ENCODE results near the gene MED29. TPM values are rescaled to one million over a fixed set of nuclear protein-coding genes. Genes with fewer than 3 reads are reported as not detected.

Gene MED29
- total RNA-seq, 8 experiments from 2014 or later, result 19.9 to 45.6 (median 26.2) TPM

DNA sequence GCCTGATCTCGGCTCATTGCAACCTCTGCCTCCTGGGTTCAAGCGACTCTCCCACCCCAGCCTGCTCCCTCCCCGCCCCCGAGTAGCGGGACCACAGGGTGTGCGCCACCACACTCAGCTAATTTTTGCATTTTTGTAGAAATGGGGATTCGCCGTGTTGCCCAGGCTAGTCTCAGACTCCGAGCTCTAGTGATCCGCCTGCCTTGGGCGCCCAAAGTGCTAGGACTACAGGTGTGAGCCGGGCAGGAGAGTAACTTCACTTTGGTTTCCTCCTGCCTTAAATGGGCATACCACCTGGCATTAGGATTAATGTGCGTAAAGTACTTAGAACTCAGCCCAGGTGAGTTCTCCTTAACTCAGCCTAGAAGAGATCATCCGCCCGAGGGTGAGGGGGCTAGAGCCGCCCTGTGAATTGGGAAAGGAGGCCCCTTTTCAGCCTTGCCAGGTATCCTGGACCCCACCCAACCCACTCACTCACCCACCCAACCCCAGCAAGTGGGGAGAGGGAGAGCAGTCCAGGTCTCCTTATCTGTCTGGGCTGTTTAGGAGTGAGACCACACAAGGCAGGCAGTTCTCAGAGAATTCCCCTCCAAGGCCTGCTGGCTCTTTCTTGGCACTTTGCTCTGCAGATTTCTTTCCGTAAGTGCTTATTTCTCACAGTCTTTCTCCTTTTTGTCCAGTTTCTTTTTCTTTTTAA is 14.2 kb downstream of the MED29 start:
- in situ Hi-C loops (cut with MboI; ENCODE audit: low pct_unique_long_range_greater_than_20kb in 2 of 9, low sequenced_read_pairs in 9 of 9, unreplicated experiment in 9 of 9), result no loop called here
- peaks cover 13 to 16% of the 10 kb centered on the region in 2 donors for H3K4me1 ChIP-seq (replicated peaks in 1 of 2)
- 78 to 100% (median 96%) methylated on average over 1 to 7 of the region's 17 CpGs; no CpG with 5 or more reads in 3 of the 10 experiments for WGBS, 10 experiments
- no peak overlapping the region for H3K27ac ChIP-seq
- H3K4me3 ChIP-seq, result no peak overlapping the region
- ATAC-seq (replicated peaks in 6 of 8), result no peak

DNA sequence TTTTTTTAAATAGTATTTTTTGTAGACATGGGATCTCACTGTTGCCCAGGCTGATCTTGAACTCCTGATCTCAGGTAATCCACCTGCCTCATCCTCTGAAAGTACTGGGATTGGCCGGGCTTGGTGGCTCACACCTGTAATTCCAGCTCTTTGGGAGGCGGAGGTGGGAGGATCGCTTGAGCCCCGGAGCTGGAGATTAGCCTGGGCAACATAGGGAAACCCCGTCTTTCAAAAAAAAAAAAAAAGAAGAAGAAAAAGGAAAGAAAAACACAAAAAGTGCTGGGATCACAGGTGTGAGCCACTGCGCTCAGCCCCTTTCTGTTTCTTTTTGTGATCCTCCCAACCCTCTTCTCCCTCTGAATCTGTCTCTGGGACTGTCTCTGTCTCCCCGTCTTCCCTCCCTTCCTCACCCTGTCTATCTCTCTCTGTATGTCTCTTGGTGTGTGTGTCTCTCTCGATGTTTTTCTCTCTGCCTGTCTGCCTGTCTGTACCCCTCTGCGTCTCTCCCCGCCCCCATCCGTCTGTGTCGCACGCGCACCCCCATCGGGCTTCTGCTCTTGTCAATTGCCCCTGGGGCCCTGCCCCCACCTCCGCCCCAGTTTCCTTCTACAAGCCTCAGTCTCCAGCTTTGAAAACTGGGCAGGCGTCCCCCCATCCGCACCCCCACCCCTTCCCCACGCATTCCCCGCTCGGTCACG is 14.9 kb downstream of the MED29 start:
- WGBS, 10 experiments, result 31 to 90% (median 50%) methylated on average over 2 to 6 of the region's 22 CpGs; no CpG with 5 or more reads in 1 of the 10 experiments
- ATAC-seq (replicated peaks in 6 of 8), result peak in 3 of 8 experiments; percentile 0

DNA sequence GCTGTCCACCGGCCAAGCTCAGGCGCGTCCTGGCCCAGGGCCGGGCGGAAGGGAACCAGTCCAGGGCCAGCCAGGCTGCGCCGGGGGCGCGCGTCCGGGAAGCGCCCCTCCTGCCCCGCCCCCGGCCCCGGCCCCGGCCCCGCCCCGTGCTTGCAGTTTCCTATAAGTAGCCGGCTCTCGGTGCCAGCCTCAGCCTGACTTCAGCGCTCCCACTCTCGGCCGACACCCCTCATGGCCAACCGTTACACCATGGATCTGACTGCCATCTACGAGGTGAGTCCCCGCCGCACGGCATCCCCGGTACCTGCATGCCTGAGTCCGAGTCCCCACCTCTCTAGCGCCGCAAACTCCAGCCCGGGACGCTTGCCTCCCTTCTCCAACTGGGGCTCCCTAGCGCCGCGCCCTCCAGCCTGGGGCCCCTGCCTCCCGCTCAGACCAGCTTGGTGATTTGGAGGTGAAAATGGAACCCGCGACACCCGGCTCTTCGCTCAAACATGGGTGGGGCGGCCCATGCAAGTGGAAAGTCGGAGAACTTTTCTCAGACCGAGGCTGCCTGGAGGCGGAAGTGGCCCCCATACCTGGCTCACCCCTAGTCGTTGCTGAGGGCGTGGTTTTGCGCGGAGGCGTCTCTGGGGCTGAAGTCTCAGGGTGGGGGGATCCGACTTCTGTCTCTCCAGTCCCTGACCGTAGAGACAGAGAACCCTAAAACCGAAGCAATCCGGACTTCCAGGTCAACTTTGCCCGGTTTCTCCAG is 15.7 kb downstream of the MED29 start, which contains the start of gene ZFP36:
ZFP36 (plus strand) TSS at position 192 of the 754 bp plus-strand sequence; CDS start at position 250, 58 bp downstream.
- peak within 1 kb of the TSS in 1 of 2 donors; percentile 29 for H3K27ac ChIP-seq
- H3K4me3 ChIP-seq, result peak within 1 kb of the TSS; percentile 29 to 83 (median 53)
- 0% methylated on average over 2 to 4 of the region's 56 CpGs; no CpG with 5 or more reads in 8 of the 10 experiments for WGBS, 10 experiments
- in situ Hi-C loops (cut with MboI; ENCODE audit: low pct_unique_long_range_greater_than_20kb in 2 of 9, low sequenced_read_pairs in 9 of 9, unreplicated experiment in 9 of 9), result no loop called here
- peaks cover 16 to 25% of the 10 kb centered on the region in 2 donors for H3K4me1 ChIP-seq (replicated peaks in 1 of 2)
- peak; percentile 3 to 39 (median 30) for ATAC-seq (replicated peaks in 6 of 8)

More for the DNA sequence above, 14.9 kb downstream of the MED29 start:
- Histone ChIP-seq H3K4me1 (replicated peaks in 1 of 2) (peaks cover 16 to 20% of the 10 kb centered on the region in 2 donors), H3K27ac (no peak overlapping the region), H3K4me3 (peak overlapping the region; percentile 29 to 83 (median 53))
- in situ Hi-C loops (cut with MboI; ENCODE audit: low pct_unique_long_range_greater_than_20kb in 2 of 9, low sequenced_read_pairs in 9 of 9, unreplicated experiment in 9 of 9), result no loop called here

DNA sequence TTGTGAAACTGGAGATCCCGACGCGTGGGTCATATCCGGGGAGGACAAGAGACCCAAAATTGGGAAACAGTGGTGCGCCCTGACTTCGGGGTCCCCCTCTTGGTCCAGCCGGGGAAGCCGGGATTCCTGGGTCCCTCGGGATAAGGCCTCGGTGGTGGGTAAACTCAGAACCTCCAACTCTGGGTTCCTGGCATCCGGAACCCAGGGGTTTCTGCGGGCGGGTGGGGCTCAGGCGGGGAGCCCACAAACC is 16.2 kb downstream of the MED29 start:
- in situ Hi-C loops (cut with MboI; ENCODE audit: low pct_unique_long_range_greater_than_20kb in 2 of 9, low sequenced_read_pairs in 9 of 9, unreplicated experiment in 9 of 9), result no loop called here
- no peak for ATAC-seq (replicated peaks in 6 of 8)

DNA sequence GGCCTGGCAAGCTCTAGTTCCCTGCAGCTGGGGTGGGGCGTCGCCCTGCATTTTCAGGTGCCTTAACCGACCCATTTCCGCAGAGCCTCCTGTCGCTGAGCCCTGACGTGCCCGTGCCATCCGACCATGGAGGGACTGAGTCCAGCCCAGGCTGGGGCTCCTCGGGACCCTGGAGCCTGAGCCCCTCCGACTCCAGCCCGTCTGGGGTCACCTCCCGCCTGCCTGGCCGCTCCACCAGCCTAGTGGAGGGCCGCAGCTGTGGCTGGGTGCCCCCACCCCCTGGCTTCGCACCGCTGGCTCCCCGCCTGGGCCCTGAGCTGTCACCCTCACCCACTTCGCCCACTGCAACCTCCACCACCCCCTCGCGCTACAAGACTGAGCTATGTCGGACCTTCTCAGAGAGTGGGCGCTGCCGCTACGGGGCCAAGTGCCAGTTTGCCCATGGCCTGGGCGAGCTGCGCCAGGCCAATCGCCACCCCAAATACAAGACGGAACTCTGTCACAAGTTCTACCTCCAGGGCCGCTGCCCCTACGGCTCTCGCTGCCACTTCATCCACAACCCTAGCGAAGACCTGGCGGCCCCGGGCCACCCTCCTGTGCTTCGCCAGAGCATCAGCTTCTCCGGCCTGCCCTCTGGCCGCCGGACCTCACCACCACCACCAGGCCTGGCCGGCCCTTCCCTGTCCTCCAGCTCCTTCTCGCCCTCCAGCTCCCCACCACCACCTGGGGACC is 16.6 kb downstream of the MED29 start:
- peak in 1 of 8 experiments; percentile 0 for ATAC-seq (replicated peaks in 6 of 8)
- in situ Hi-C loops (cut with MboI; ENCODE audit: low pct_unique_long_range_greater_than_20kb in 2 of 9, low sequenced_read_pairs in 9 of 9, unreplicated experiment in 9 of 9), result no loop called here
- Histone ChIP-seq H3K4me3 (peak overlapping the region in 3 of 5 donors; percentile 53 to 83 (median 73)), H3K4me1 (replicated peaks in 1 of 2) (peaks cover 10 to 22% of the 10 kb centered on the region in 2 donors), H3K27ac (no peak overlapping the region)
- WGBS, 10 experiments, result 9 to 100% (median 76%) methylated on average over 2 to 11 of the region's 40 CpGs; no CpG with 5 or more reads in 7 of the 10 experiments

More for the DNA sequence above, 16.2 kb downstream of the MED29 start:
- peak overlapping the region in 4 of 5 donors; percentile 32 to 83 (median 63) for H3K4me3 ChIP-seq
- no peak overlapping the region for H3K27ac ChIP-seq
- peaks cover 12 to 23% of the 10 kb centered on the region in 2 donors for H3K4me1 ChIP-seq (replicated peaks in 1 of 2)
- 0 to 26% methylated on average over 2 to 7 of the region's 14 CpGs; no CpG with 5 or more reads in 8 of the 10 experiments for WGBS, 10 experiments

DNA sequence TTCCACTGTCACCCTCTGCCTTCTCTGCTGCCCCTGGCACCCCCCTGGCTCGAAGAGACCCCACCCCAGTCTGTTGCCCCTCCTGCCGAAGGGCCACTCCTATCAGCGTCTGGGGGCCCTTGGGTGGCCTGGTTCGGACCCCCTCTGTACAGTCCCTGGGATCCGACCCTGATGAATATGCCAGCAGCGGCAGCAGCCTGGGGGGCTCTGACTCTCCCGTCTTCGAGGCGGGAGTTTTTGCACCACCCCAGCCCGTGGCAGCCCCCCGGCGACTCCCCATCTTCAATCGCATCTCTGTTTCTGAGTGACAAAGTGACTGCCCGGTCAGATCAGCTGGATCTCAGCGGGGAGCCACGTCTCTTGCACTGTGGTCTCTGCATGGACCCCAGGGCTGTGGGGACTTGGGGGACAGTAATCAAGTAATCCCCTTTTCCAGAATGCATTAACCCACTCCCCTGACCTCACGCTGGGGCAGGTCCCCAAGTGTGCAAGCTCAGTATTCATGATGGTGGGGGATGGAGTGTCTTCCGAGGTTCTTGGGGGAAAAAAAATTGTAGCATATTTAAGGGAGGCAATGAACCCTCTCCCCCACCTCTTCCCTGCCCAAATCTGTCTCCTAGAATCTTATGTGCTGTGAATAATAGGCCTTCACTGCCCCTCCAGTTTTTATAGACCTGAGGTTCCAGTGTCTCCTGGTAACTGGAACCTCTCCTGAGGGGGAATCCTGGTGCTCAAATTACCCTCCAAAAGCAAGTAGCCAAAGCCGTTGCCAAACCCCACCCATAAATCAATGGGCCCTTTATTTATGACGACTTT is 17.4 kb downstream of the MED29 start:
- peak overlapping the region in 1 of 5 donors; percentile 2 for H3K4me3 ChIP-seq
- WGBS, 10 experiments, result 0 to 60% (median 32%) methylated on average over 1 to 9 of the region's 20 CpGs; no CpG with 5 or more reads in 2 of the 10 experiments
- no peak overlapping the region for H3K27ac ChIP-seq
- peak in 1 of 8 experiments; percentile 0 for ATAC-seq (replicated peaks in 6 of 8)
- peaks cover 4 to 20% of the 10 kb centered on the region in 2 donors for H3K4me1 ChIP-seq (replicated peaks in 1 of 2)
- in situ Hi-C loops (cut with MboI; ENCODE audit: low pct_unique_long_range_greater_than_20kb in 2 of 9, low sequenced_read_pairs in 9 of 9, unreplicated experiment in 9 of 9), result no loop called here

DNA sequence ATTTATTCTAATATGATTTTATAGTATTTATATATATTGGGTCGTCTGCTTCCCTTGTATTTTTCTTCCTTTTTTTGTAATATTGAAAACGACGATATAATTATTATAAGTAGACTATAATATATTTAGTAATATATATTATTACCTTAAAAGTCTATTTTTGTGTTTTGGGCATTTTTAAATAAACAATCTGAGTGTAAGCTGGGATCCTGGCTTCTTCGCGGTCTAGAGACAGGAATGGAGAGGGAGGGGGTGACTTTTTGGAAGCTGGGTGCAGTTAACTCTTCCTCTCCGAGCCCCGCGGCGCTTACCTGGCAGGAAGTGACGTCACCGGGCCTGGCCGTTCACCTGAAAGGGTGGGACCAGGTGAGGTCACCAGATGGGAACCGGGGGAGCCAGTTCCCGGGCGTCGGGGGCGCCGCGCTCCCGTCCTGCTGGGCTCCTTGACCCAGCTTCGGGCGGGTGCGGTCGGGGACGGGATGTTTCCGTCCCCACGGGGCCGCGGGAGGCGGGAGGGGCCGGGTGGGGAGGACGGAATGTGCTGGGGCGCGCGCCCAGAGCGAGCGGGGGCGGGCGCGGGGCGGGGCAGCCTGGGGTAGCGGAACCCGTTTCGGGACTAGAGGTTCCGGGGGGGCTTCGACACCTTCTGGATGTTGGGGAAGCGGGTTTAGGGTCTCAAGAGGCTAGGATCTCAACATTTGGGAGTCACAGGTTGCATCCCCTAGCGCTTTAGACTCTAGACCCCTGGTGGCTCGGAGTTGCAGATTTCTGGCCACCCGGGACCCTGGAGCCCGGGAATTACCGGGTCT is 18.2 kb downstream of the MED29 start:
- peak in 3 of 8 experiments; percentile 0 for ATAC-seq (replicated peaks in 6 of 8)
- Histone ChIP-seq H3K4me3 (peak overlapping the region; percentile 29 to 46 (median 38)), H3K4me1 (replicated peaks in 1 of 2) (peaks cover 2 to 15% of the 10 kb centered on the region in 2 donors), H3K27ac (peak overlapping the region in 1 of 2 donors; percentile 18)
- WGBS, 10 experiments, result 0 to 100% (median 11%) methylated on average over 1 to 16 of the region's 52 CpGs
- in situ Hi-C loops (cut with MboI; ENCODE audit: low pct_unique_long_range_greater_than_20kb in 2 of 9, low sequenced_read_pairs in 9 of 9, unreplicated experiment in 9 of 9), result no loop called here

DNA sequence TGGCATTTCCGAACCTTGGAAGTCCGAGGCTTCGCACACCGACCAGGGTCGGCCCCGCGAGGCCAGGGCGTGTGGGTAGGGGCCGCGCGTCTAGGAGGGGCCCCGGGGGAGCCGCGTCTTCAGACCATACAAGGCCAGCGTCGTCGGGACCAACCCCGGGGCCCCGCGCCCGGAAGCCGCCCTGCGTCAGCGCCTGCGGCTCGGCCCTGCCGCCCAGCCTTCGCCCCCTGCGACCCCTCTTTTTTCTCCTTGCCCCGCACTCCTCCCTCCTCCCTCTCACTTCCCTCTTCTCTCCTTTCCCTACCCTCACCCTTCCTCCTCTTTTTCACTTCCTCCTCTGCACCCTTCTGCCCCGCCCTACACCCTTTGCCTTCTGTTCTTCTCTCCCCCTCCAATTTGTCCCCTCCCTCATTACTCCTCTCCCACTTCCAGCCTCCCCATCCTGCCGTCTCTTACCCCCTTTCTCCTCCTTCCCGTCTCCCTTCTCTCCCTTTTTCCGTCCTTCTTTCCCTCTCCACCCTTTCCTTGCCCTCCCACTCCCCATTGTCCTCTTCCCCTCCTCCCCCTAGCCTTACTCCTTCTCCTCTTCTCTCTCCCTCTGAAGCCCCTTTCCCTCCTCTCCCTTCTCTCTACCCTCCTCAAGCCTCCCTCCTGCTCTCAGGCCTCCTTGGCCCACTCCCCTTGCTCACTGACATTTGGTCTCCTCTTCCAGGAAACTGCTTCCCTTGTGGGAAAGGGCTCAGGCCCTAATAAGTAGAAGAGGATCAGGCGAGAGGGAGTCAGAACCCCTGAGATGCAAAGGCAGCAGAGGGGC is 19.0 kb downstream of the MED29 start:
- in situ Hi-C loops (cut with MboI; ENCODE audit: low pct_unique_long_range_greater_than_20kb in 2 of 9, low sequenced_read_pairs in 9 of 9, unreplicated experiment in 9 of 9), result no loop called here
- 56 to 80% methylated on average over 1 of the region's 35 CpGs; no CpG with 5 or more reads in 8 of the 10 experiments for whole genome bisulfite sequencing, 10 experiments
- peak in 5 of 8 experiments; percentile 1 to 5 (median 3) for ATAC-seq (replicated peaks in 6 of 8)
- Histone ChIP-seq H3K27ac (peak overlapping the region in 1 of 2 donors; percentile 18), H3K4me3 (peak overlapping the region; percentile 29 to 46 (median 38)), H3K4me1 (replicated peaks in 1 of 2) (peaks cover 10 to 22% of the 10 kb centered on the region in 2 donors)

DNA sequence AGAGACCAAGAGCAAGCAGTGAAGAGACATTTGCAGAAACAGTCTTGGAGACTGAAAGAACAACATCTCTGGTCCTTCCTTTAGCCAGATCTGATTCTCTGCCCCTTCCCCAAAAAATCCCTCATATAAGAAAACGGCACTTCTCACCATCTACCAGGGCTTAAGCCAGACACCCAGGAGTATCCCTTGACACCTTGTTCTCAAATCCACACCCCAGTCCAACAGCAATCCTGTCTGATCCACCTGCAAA is 19.6 kb downstream of the MED29 start:
- Histone ChIP-seq H3K27ac (no peak overlapping the region), H3K4me3 (no peak overlapping the region), H3K4me1 (replicated peaks in 1 of 2) (peaks cover 12 to 22% of the 10 kb centered on the region in 2 donors)
- no peak for ATAC-seq (replicated peaks in 6 of 8)
- in situ Hi-C loops (cut with MboI; ENCODE audit: low pct_unique_long_range_greater_than_20kb in 2 of 9, low sequenced_read_pairs in 9 of 9, unreplicated experiment in 9 of 9), result no loop called here
- 29% methylated on average over 1 of the region's 1 CpG; no CpG with 5 or more reads in 9 of the 10 experiments for WGBS, 10 experiments

DNA sequence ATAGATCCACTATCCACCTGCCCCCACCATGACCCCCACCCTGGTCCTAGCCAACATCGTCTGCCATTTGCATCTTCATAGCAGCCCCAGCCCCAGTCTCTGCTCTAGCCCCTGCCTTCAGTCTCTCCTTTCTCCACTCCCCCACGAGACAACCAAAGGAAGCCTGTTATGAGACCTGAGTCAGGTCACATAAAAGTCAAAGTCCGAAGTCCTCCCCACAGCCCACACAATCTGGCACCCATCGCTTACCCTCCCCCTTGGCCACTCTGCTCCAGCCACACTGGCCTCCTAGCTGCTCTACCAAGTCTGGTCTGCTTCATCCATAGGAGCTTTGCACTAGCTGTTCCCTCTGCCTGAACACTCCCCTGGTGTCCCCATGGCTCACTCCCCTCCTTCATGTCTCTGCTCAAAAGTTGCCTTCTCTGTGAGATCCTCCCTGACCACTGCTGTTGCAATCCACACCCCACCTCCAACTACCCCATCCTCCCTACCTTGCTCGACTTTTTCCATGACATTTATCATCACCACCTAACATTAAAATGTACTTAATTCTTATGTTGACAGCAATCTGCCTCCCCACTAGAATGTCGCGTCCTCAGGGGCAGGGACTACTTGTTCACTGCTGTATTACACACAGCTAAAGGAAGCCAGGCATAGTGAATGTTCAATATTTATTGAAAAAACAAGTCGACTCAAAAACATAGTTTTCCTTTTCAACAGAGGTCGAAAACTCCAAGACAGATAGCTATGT is 20.1 kb downstream of the MED29 start:
- no peak overlapping the region for H3K27ac ChIP-seq
- peak in 3 of 8 experiments; percentile 0 to 4 (median 0) for ATAC-seq (replicated peaks in 6 of 8)

More for the DNA sequence above, 20.1 kb downstream of the MED29 start:
- 0 to 26% (median 1%) methylated on average over 1 to 5 of the region's 9 CpGs; no CpG with 5 or more reads in 2 of the 10 experiments for WGBS, 10 experiments
- Histone ChIP-seq H3K4me1 (replicated peaks in 1 of 2) (peaks cover 12 to 22% of the 10 kb centered on the region in 2 donors), H3K4me3 (peak overlapping the region in 3 of 5 donors; percentile 73 to 93 (median 76))
- in situ Hi-C loops (cut with MboI; ENCODE audit: low pct_unique_long_range_greater_than_20kb in 2 of 9, low sequenced_read_pairs in 9 of 9, unreplicated experiment in 9 of 9), result no loop called here
